ENCODE measurements around the gene APEX2.
"Not testable (repeated sequence)": the region's sequence is repeated elsewhere in the genome, so short reads cannot be mapped to it uniquely, and the experiment has no call there.

Gene APEX2

GRCh38 chrX:55033429-55033828, 33.3 kb downstream of the APEX2 start:
- Histone ChIP-seq H3K27me3 (ENCODE audit: insufficient read depth, insufficient read length) (no peaks in the 10 kb centered on the region), H3K36me3 (ENCODE audit: insufficient read depth, insufficient read length, low read length) (no peaks in the 10 kb centered on the region), H3K9me3 (ENCODE audit: insufficient read depth, low read length) (no peaks in the 10 kb centered on the region), H3K4me3 (ENCODE audit: insufficient read length, low read depth) (no peak overlapping the region), H3K9ac (ENCODE audit: insufficient read length, low read depth) (no peak overlapping the region), H3K4me1 (ENCODE audit: insufficient read depth, insufficient read length) (no peaks in the 10 kb centered on the region)
- no peak for DNase-seq (ENCODE audit: low read depth, low spot score)
- no peak for TF ChIP-seq YY1 (IDR thresholded peaks at IDR 0.05; ENCODE audit: insufficient read depth, insufficient read length)
- no peak for TF ChIP-seq SUZ12 (IDR thresholded peaks at IDR 0.05; ENCODE audit: extremely low read depth, insufficient read depth, insufficient read length)
- TF ChIP-seq ZNF274 (IDR thresholded peaks at IDR 0.05; ENCODE audit: low read depth, low read length) = no peak

GRCh38 chrX:55039471-55039870, 39.3 kb downstream of the APEX2 start:
- Histone ChIP-seq H3K4me3 (ENCODE audit: insufficient read length, low read depth) (no peak overlapping the region), H3K36me3 (ENCODE audit: insufficient read depth, insufficient read length, low read length) (no peaks in the 10 kb centered on the region), H3K27me3 (ENCODE audit: insufficient read depth, insufficient read length) (no peaks in the 10 kb centered on the region), H3K4me1 (ENCODE audit: insufficient read depth, insufficient read length) (no peaks in the 10 kb centered on the region), H3K9me3 (ENCODE audit: insufficient read depth, low read length) (no peaks in the 10 kb centered on the region), H3K9ac (ENCODE audit: insufficient read length, low read depth) (no peak overlapping the region)
- DNase-seq (ENCODE audit: low read depth, low spot score) = no peak
- TF ChIP-seq YY1 (IDR thresholded peaks at IDR 0.05; ENCODE audit: insufficient read depth, insufficient read length) (no peak), SUZ12 (IDR thresholded peaks at IDR 0.05; ENCODE audit: extremely low read depth, insufficient read depth, insufficient read length) (no peak), ZNF274 (IDR thresholded peaks at IDR 0.05; ENCODE audit: low read depth, low read length) (no peak)

- DNase-seq (ENCODE audit: low read depth, low spot score) = no peak
- Histone ChIP-seq H3K9ac (ENCODE audit: insufficient read length, low read depth) (no peak overlapping the region), H3K36me3 (ENCODE audit: insufficient read depth, insufficient read length, low read length) (no peaks in the 10 kb centered on the region), H3K9me3 (ENCODE audit: insufficient read depth, low read length) (no peaks in the 10 kb centered on the region), H3K4me3 (ENCODE audit: insufficient read length, low read depth) (no peak overlapping the region), H3K4me1 (ENCODE audit: insufficient read depth, insufficient read length) (no peaks in the 10 kb centered on the region), H3K27me3 (ENCODE audit: insufficient read depth, insufficient read length) (no peaks in the 10 kb centered on the region)
- no peak for TF ChIP-seq YY1 (IDR thresholded peaks at IDR 0.05; ENCODE audit: insufficient read depth, insufficient read length)
- no peak for TF ChIP-seq SUZ12 (IDR thresholded peaks at IDR 0.05; ENCODE audit: extremely low read depth, insufficient read depth, insufficient read length)
- TF ChIP-seq ZNF274 (IDR thresholded peaks at IDR 0.05; ENCODE audit: low read depth, low read length) = no peak
These were observed 41.4 kb downstream of the APEX2 start for GRCh38 chrX:55041514-55041913.

GRCh38 chrX:55050599-55050998, 50.4 kb downstream of the APEX2 start:
- H3K9me3 ChIP-seq (ENCODE audit: insufficient read depth, low read length) = peaks cover 10% of the 10 kb centered on the region; the same call in 1 of the 2 replicates
- H3K4me1 ChIP-seq (ENCODE audit: insufficient read depth, insufficient read length); DNase-seq (ENCODE audit: low read depth, low spot score); H3K4me3 ChIP-seq (ENCODE audit: insufficient read length, low read depth); H3K36me3 ChIP-seq (ENCODE audit: insufficient read depth, insufficient read length, low read length); H3K27me3 ChIP-seq (ENCODE audit: insufficient read depth, insufficient read length); H3K9ac ChIP-seq (ENCODE audit: insufficient read length, low read depth): not testable (repeated sequence)

- no peaks in the 10 kb centered on the region for H3K36me3 ChIP-seq (ENCODE audit: insufficient read depth, insufficient read length, low read length)
- no peaks in the 10 kb centered on the region for H3K27me3 ChIP-seq (ENCODE audit: insufficient read depth, insufficient read length)
- peaks cover 10% of the 10 kb centered on the region; the same call in 1 of the 2 replicates for H3K9me3 ChIP-seq (ENCODE audit: insufficient read depth, low read length)
- no peak for DNase-seq (ENCODE audit: low read depth, low spot score)
- H3K9ac ChIP-seq (ENCODE audit: insufficient read length, low read depth) = no peak overlapping the region
- no peak overlapping the region for H3K4me3 ChIP-seq (ENCODE audit: insufficient read length, low read depth)
- no peaks in the 10 kb centered on the region for H3K4me1 ChIP-seq (ENCODE audit: insufficient read depth, insufficient read length)
- TF ChIP-seq YY1 (IDR thresholded peaks at IDR 0.05; ENCODE audit: insufficient read depth, insufficient read length) (no peak), ZNF274 (IDR thresholded peaks at IDR 0.05; ENCODE audit: low read depth, low read length) (no peak), SUZ12 (IDR thresholded peaks at IDR 0.05; ENCODE audit: extremely low read depth, insufficient read depth, insufficient read length) (no peak)
These were observed 56.9 kb downstream of the APEX2 start for GRCh38 chrX:55056820-55057674.

- Histone ChIP-seq H3K4me1 (ENCODE audit: insufficient read depth, insufficient read length) (no peaks in the 10 kb centered on the region), H3K9me3 (ENCODE audit: insufficient read depth, low read length) (0 out of 2 replicates have a peak, but pooled peaks cover 3% of the 10 kb centered on the region), H3K9ac (ENCODE audit: insufficient read length, low read depth) (no peak overlapping the region), H3K27me3 (ENCODE audit: insufficient read depth, insufficient read length) (no peaks in the 10 kb centered on the region), H3K36me3 (ENCODE audit: insufficient read depth, insufficient read length, low read length) (no peaks in the 10 kb centered on the region), H3K4me3 (ENCODE audit: insufficient read length, low read depth) (no peak overlapping the region)
- DNase-seq (ENCODE audit: low read depth, low spot score) = peak; percentile 1
- no peak for TF ChIP-seq YY1 (IDR thresholded peaks at IDR 0.05; ENCODE audit: insufficient read depth, insufficient read length)
- no peak for TF ChIP-seq SUZ12 (IDR thresholded peaks at IDR 0.05; ENCODE audit: extremely low read depth, insufficient read depth, insufficient read length)
- TF ChIP-seq ZNF274 (IDR thresholded peaks at IDR 0.05; ENCODE audit: low read depth, low read length) = no peak
These were observed 57.6 kb downstream of the APEX2 start for GRCh38 chrX:55057675-55058249.
